H9 (cell line): ENCODE data around the gene GUCY2F. TPM values are rescaled to one million over a fixed set of nuclear protein-coding genes. Genes with fewer than 3 reads are reported as not detected.

ENCODE experiments used
- DNase-seq: peaks from one replicate; pipeline ENCODE4 v3.0.0-alpha.2; 2017
- H2AFZ ChIP-seq: one replicate; pipeline ENCODE4 v1.6.1; 2013; ENCODE audit warnings: mild to moderate bottlenecking, low read length, control low read depth, moderate library complexity
- H2AK5ac ChIP-seq: 2 replicates; pipeline ENCODE4 v1.6.1; 2013; ENCODE audit warnings: low read length, control low read depth, mixed read lengths; ENCODE audit not compliant: insufficient read length
- H2BK120ac ChIP-seq: one replicate; pipeline ENCODE4 v1.6.1; 2013; ENCODE audit warnings: low read depth, mild to moderate bottlenecking, low read length, control low read depth, inconsistent platforms; ENCODE audit not compliant: poor library complexity, severe bottlenecking
- H2BK12ac ChIP-seq: 2 replicates; pipeline ENCODE4 v1.6.1; 2013; ENCODE audit warnings: low read length, control low read depth, mixed read lengths, low read depth; ENCODE audit not compliant: insufficient read length
- H2BK15ac ChIP-seq: 2 replicates; pipeline ENCODE4 v1.6.1; 2013; ENCODE audit warnings: low read depth, low read length, control low read depth
- H2BK20ac ChIP-seq: one replicate; pipeline ENCODE4 v1.6.1; 2013; ENCODE audit warnings: low read depth, mild to moderate bottlenecking, low read length, control low read depth, inconsistent platforms; ENCODE audit not compliant: poor library complexity, severe bottlenecking
- H2BK5ac ChIP-seq: 2 replicates; pipeline ENCODE4 v1.6.1; 2013; ENCODE audit warnings: low read length, control low read depth, mixed read lengths; ENCODE audit not compliant: insufficient read length
- H3K14ac ChIP-seq: 2 replicates; pipeline ENCODE4 v1.6.1; 2013; ENCODE audit warnings: low read length, control low read depth; ENCODE audit not compliant: insufficient read depth
- H3K18ac ChIP-seq: 2 replicates; pipeline ENCODE4 v1.6.1; 2013; ENCODE audit warnings: low read depth, mild to moderate bottlenecking, mixed read lengths, low read length, control low read depth; ENCODE audit not compliant: insufficient read length
- H3K23ac ChIP-seq: 2 replicates; pipeline ENCODE4 v1.6.1; 2013; ENCODE audit warnings: low read length, control low read depth, mixed read lengths, low read depth; ENCODE audit not compliant: insufficient read length
- H3K23me2 ChIP-seq: 2 replicates; pipeline ENCODE4 v1.6.1; 2013; ENCODE audit warnings: low read depth, mild to moderate bottlenecking, mixed read lengths, low read length, control low read depth; ENCODE audit not compliant: insufficient read length, poor library complexity, severe bottlenecking
- H3K27ac ChIP-seq: 2 replicates; pipeline ENCODE4 v1.5.1; 2013; ENCODE audit warnings: low read length, control low read depth, mixed read lengths, low read depth; ENCODE audit not compliant: insufficient read length
- H3K27me3 ChIP-seq: 2 replicates; pipeline ENCODE4 v1.6.1; 2013; ENCODE audit warnings: low read length, control low read depth, inconsistent platforms; ENCODE audit not compliant: insufficient read depth
- H3K4ac ChIP-seq: 2 replicates; pipeline ENCODE4 v1.6.1; 2013; ENCODE audit warnings: low read depth, mild to moderate bottlenecking, control low read depth, inconsistent platforms, low read length, moderate library complexity
- H3K4me1 ChIP-seq: 2 replicates; pipeline ENCODE4 v1.6.1; 2013; ENCODE audit warnings: low read length, control low read depth, inconsistent platforms; ENCODE audit not compliant: insufficient read depth
- H3K4me2 ChIP-seq: 2 replicates; pipeline ENCODE4 v1.6.1; 2013; ENCODE audit warnings: low read length, control low read depth, mixed read lengths; ENCODE audit not compliant: insufficient read length, insufficient read depth
- H3K56ac ChIP-seq: 2 replicates; pipeline ENCODE4 v1.6.1; 2013; ENCODE audit warnings: low read depth, mild to moderate bottlenecking, mixed read lengths, low read length, control low read depth; ENCODE audit not compliant: insufficient read length
- H3K79me1 ChIP-seq: 2 replicates; pipeline ENCODE4 v1.6.1; 2013; ENCODE audit warnings: low read depth, mild to moderate bottlenecking, moderate library complexity, low read length, control low read depth, inconsistent platforms; ENCODE audit not compliant: insufficient read depth, poor library complexity, severe bottlenecking
- H3K79me2 ChIP-seq: 2 replicates; pipeline ENCODE4 v1.6.1; 2013; ENCODE audit warnings: low read length, control low read depth, inconsistent platforms; ENCODE audit not compliant: insufficient read depth
- H3K9ac ChIP-seq: 2 replicates; pipeline ENCODE4 v1.6.1; 2013; ENCODE audit warnings: low read length, control low read depth, mixed read lengths; ENCODE audit not compliant: insufficient read length; ENCODE audit errors: extremely low read depth
- H3K9me3 ChIP-seq: one replicate; pipeline ENCODE4 v1.6.1; 2013; ENCODE audit warnings: low read depth, low read length, inconsistent platforms; ENCODE audit not compliant: control insufficient read depth
- H3T11ph ChIP-seq: one replicate; pipeline ENCODE4 v1.6.1; 2013; ENCODE audit warnings: mild to moderate bottlenecking, low read length, control low read depth, inconsistent platforms
- H4K20me1 ChIP-seq: one replicate; pipeline ENCODE4 v1.6.1; 2013; ENCODE audit not compliant: control insufficient read depth, insufficient read length, insufficient read depth
- H4K5ac ChIP-seq: 2 replicates; pipeline ENCODE4 v1.6.1; 2013; ENCODE audit warnings: low read depth, mild to moderate bottlenecking, mixed read lengths, low read length, control low read depth; ENCODE audit not compliant: insufficient read length
- H4K8ac ChIP-seq: replicated peaks from 2 replicates; pipeline ENCODE4 v1.6.1; 2013; ENCODE audit warnings: low read length, control low read depth, mixed read lengths, low read depth; ENCODE audit not compliant: insufficient read length
- H4K91ac ChIP-seq: 2 replicates; pipeline ENCODE4 v1.6.1; 2013; ENCODE audit warnings: low read depth, mild to moderate bottlenecking, moderate library complexity, mixed read lengths, low read length, control low read depth; ENCODE audit not compliant: insufficient read length
- H3K27ac Mint-ChIP-seq, 3 experiments: 2 replicates in 2 of 3; 3 replicates in 1 of 3; pipeline ENCODE4 v1.8.0; 2020 to 2021; ENCODE audit warnings: mixed read lengths in 3 of 3, mild to moderate bottlenecking in 1 of 3, moderate library complexity in 1 of 3
- H3K27me3 Mint-ChIP-seq: 2 replicates; pipeline ENCODE4 v1.8.0; 2021; ENCODE audit warnings: low read depth, mild to moderate bottlenecking, moderate library complexity, mixed read lengths
- H3K36me3 Mint-ChIP-seq, 3 experiments: 2 replicates in 2 of 3; 3 replicates in 1 of 3; pipeline ENCODE4 v1.8.0; 2020 to 2021; ENCODE audit warnings: low read depth in 3 of 3, mixed read lengths in 3 of 3; ENCODE audit not compliant: insufficient read depth in 1 of 3
- H3K4me1 Mint-ChIP-seq, 2 experiments: 2 replicates each; pipeline ENCODE4 v1.8.0; 2020; ENCODE audit warnings: mixed read lengths in 2 of 2
- H3K4me3 Mint-ChIP-seq, 2 experiments: 2 replicates in 1 of 2; 3 replicates in 1 of 2; pipeline ENCODE4 v1.8.0; 2020 to 2021; ENCODE audit warnings: mild to moderate bottlenecking in 2 of 2, mixed read lengths in 2 of 2, moderate library complexity in 1 of 2
- H3K9me3 Mint-ChIP-seq, 2 experiments: 2 replicates in 1 of 2; 3 replicates in 1 of 2; pipeline ENCODE4 v1.8.0; 2020; ENCODE audit warnings: mild to moderate bottlenecking in 2 of 2, mixed read lengths in 2 of 2, moderate library complexity in 1 of 2
- WGBS: extraction: QIAGEN DNeasy Blood & Tissue Kit; methylation state at CpG from one replicate; pipeline ENCODE4 v1.1.7; 2013; ENCODE audit warnings: missing lambda C conversion rate, low lambda C conversion rate, mixed read lengths; ENCODE audit not compliant: insufficient read length; ENCODE audit errors: extremely low coverage; 5-methylcytosine and 5-hydroxymethylcytosine counted together
- total RNA-seq: library from RNA; stranded (reverse); gene quantifications from 2 replicates; pipeline ENCODE4 v1.2.1, GENCODE V29; 2021
- TF ChIP-seq, protein P1 (sequence below): fragments of 200-600 bp; sonication (generic); conservative IDR thresholded peaks from 3 replicates; pipeline ENCODE4 v1.8.0; 2021; ENCODE audit warnings: antibody characterized with exemption, mild to moderate bottlenecking

The GUCY2F gene
- total RNA-seq, 1 experiment from 2014 or later: 0.11 TPM

DNA sequence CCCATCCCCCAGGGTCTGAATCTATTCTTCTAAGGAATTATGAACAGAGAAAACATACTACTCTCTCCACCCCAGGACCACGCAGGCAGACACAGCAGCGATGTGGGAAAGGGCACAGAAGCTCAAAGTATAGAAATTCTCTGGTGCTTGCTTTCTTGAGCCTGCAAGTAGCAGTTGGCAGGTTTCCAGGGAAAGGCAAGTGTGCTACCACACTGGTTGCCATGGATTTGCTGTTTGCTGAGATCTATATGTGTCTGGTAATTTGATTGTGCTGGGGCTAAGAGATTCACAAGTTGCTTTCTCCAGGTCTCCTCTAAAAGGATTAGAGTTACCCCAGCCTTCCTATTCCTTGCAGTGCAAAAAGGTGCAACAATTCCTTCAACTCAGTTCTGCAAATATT is 83.1 kb downstream of the GUCY2F start:
- H2BK12ac ChIP-seq: no peak overlapping the region
- H2AK5ac ChIP-seq: no peak overlapping the region
- H3K23ac ChIP-seq: no peak overlapping the region
- Mint-ChIP-seq H3K27me3 (peaks cover 3% of the 10 kb centered on the region), H3K36me3 (no peaks in the 10 kb centered on the region), H3K4me1 (peaks cover 49 to 52% of the 10 kb centered on the region in 2 experiments), H3K4me3 (no peak overlapping the region), H3K9me3 (no peaks in the 10 kb centered on the region), H3K27ac (no peak overlapping the region)
- no peaks in the 10 kb centered on the region for H3K9me3 ChIP-seq
- no peak overlapping the region for H3K27ac ChIP-seq
- no peak overlapping the region for H4K91ac ChIP-seq
- H3K56ac ChIP-seq: no peak overlapping the region
- H4K8ac ChIP-seq: no peak overlapping the region
- TF ChIP-seq, protein P1, sequence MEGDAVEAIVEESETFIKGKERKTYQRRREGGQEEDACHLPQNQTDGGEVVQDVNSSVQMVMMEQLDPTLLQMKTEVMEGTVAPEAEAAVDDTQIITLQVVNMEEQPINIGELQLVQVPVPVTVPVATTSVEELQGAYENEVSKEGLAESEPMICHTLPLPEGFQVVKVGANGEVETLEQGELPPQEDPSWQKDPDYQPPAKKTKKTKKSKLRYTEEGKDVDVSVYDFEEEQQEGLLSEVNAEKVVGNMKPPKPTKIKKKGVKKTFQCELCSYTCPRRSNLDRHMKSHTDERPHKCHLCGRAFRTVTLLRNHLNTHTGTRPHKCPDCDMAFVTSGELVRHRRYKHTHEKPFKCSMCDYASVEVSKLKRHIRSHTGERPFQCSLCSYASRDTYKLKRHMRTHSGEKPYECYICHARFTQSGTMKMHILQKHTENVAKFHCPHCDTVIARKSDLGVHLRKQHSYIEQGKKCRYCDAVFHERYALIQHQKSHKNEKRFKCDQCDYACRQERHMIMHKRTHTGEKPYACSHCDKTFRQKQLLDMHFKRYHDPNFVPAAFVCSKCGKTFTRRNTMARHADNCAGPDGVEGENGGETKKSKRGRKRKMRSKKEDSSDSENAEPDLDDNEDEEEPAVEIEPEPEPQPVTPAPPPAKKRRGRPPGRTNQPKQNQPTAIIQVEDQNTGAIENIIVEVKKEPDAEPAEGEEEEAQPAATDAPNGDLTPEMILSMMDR: no peak
- no peaks in the 10 kb centered on the region for H3K23me2 ChIP-seq
- H3T11ph ChIP-seq: no peak overlapping the region
- no peak overlapping the region for H3K18ac ChIP-seq
- no peak overlapping the region for H3K9ac ChIP-seq
- H3K4me1 ChIP-seq: no peaks in the 10 kb centered on the region; the same call in 1 of the 2 replicates
- DNase-seq: no peak
- no peak overlapping the region for H4K5ac ChIP-seq
- no peak overlapping the region for H3K14ac ChIP-seq
- no peak overlapping the region for H2BK20ac ChIP-seq
- no CpG with 5 or more reads among the region's 2 CpGs for WGBS
- H3K4ac ChIP-seq: no peak overlapping the region
- no peak overlapping the region for H2AFZ ChIP-seq
- H3K79me2 ChIP-seq: no peaks in the 10 kb centered on the region
- H2BK120ac ChIP-seq: no peak overlapping the region
- no peaks in the 10 kb centered on the region for H3K27me3 ChIP-seq
- no peaks in the 10 kb centered on the region for H4K20me1 ChIP-seq
- no peak overlapping the region for H2BK15ac ChIP-seq
- H3K4me2 ChIP-seq: no peak overlapping the region
- H2BK5ac ChIP-seq: no peak overlapping the region
- H3K79me1 ChIP-seq: no peaks in the 10 kb centered on the region
